SK-N-SH (cell line): ENCODE data around the gene C11orf42.

ENCODE experiments used
- CTCF ChIP-seq: fragments of 200-600 bp; sonication (generic); IDR thresholded peaks from 2 replicates; pipeline ENCODE4 v1.6.1; 2017; ENCODE audit warnings: antibody characterized with exemption, mild to moderate bottlenecking, moderate library complexity
- FOSL2 ChIP-seq: IDR thresholded peaks from 2 replicates; pipeline ENCODE4 v1.4.0; 2012; ENCODE audit warnings: low read depth, mild to moderate bottlenecking, moderate library complexity, borderline replicate concordance
- MAX ChIP-seq: IDR thresholded peaks from 2 replicates; pipeline ENCODE4 v1.4.0; 2012; ENCODE audit warnings: low read depth
- RFX5 ChIP-seq: IDR thresholded peaks from 2 replicates; pipeline ENCODE4 v1.6.1; 2012; ENCODE audit warnings: mild to moderate bottlenecking, improper control_type of control experiment, low read length
- USF2 ChIP-seq: fragments of 150-350 bp; IDR thresholded peaks from 2 replicates; pipeline ENCODE4 v1.6.1; 2017; ENCODE audit warnings: antibody characterized with exemption, low read length, low read depth, borderline replicate concordance

GRCh38 chr11:6191742-6192141 lies 13.6 kb upstream of the C11orf42 start:
- no peak for TF ChIP-seq CTCF
- TF ChIP-seq MAX, result no peak
- TF ChIP-seq FOSL2, result no peak
- TF ChIP-seq USF2, result no peak
- TF ChIP-seq RFX5, result no peak
